Ovary (tissue), 9 donors: ENCODE data around the gene PRLR. TPM values are rescaled to one million over a fixed set of nuclear protein-coding genes. Genes with fewer than 3 reads are reported as not detected.

Source experiments
- DNase-seq, 5 donors: peaks; one replicate each; pipeline ENCODE4 v3.0.0-alpha.2; 2019 to 2020
- H3K27ac ChIP-seq, 2 donors: fragments of 200-600 bp; one replicate each; pipeline versions ENCODE4 v1.5.1 to v1.8.0; 2019 to 2022
- H3K27me3 ChIP-seq: fragments of 200-600 bp; one replicate; pipeline ENCODE4 v1.8.0; 2022
- H3K36me3 ChIP-seq: fragments of 200-600 bp; sonication (generic); one replicate; pipeline ENCODE4 v1.5.1; 2019
- H3K4me1 ChIP-seq: one replicate; pipeline ENCODE4 v1.8.1; 2013; ENCODE audit warnings: mild to moderate bottlenecking, moderate library complexity; ENCODE audit not compliant: insufficient read depth
- H3K4me3 ChIP-seq: fragments of 200-600 bp; sonication (generic); one replicate; pipeline ENCODE4 v1.5.1; 2017
- H3K9me3 ChIP-seq, 2 donors: fragments of 200-600 bp in 1 of 2; sonication (generic) in 1 of 2; one replicate each; pipeline versions ENCODE4 v1.5.1 to v1.8.1; 2013 to 2019; ENCODE audit warnings: mild to moderate bottlenecking in 1 of 2, moderate library complexity in 1 of 2
- CTCF ChIP-seq, 3 donors: fragments of 450-650 bp in 2 of 3; fragments of 200-600 bp in 1 of 3; IDR thresholded peaks; one replicate each; pipeline versions ENCODE4 v1.5.1 to v1.8.0; 2016 to 2022; ENCODE audit warnings: antibody characterized with exemption in 3 of 3, mild to moderate bottlenecking in 1 of 3
- EP300 ChIP-seq: sonication (generic); formaldehyde crosslinking; IDR thresholded peaks from one replicate; pipeline ENCODE4 v1.6.1; 2017; ENCODE audit warnings: antibody characterized with exemption
- POLR2A ChIP-seq: fragments of 450-650 bp; IDR thresholded peaks from one replicate; pipeline ENCODE4 v1.6.1; 2017; ENCODE audit warnings: antibody characterized with exemption, mild to moderate bottlenecking, moderate library complexity
- WGBS, 3 donors: extraction: QIAGEN DNeasy Blood & Tissue Kit in 1 of 3; methylation state at CpG; one replicate each; pipeline versions ENCODE4 v1.1.5 to v1.1.7; 2013 to 2017; 5-methylcytosine and 5-hydroxymethylcytosine counted together
- intact Hi-C, 4 donors: fragments of 100-400 bp; cut with DNase I; formaldehyde crosslinking; loops; one replicate each; pipeline versions ENCODE4 v1.11.0 to v1.15.1; 2022 to 2023
- polyA plus RNA-seq, 2 donors: library from polyadenylated mRNA; stranded (reverse); fragments of 200-250 nt in 1 of 2; fragments of 350-450 nt in 1 of 2; fragmentation: Illumina TruSeq in 1 of 2; extraction: RNeasy Lipid Tissue Mini Kit (QIAGEN cat#74804) in 1 of 2; gene quantifications; one replicate each; pipeline ENCODE4 v1.2.3, GENCODE V29; 2013 to 2014
- total RNA-seq, 7 donors: library from RNA; depleted of rRNA in 2 of 7; stranded (reverse); fragments of >200 nt in 2 of 7; fragmentation: NEBNext Ultra II Directional in 3 of 7; extraction: Animal tissue kit (Norgen Biotek cat#: 25700) in 3 of 7; gene quantifications; one replicate each; pipeline versions ENCODE4 v1.1.0 to v1.2.4, GENCODE V29; 2016 to 2023
- donor health status: DM: no; HTN: no; CAD: no; lungs with moderate emphysema.
- donor health status: DM: no; HTN: no; CAD: no.
- donor health status: Bipolar disorder and iron deficiency.
- donor health status: DM: yes; HTN: yes; CAD: no.
- donor health status: DM: no; HTN: no; CAD: no.
- donor health status: DM: yes; HTN: yes; CAD: no.

The PRLR gene
- total and polyA plus RNA-seq, 9 donors: 1.8 to 24.5 (median 8.1) TPM

- TF ChIP-seq POLR2A (no peak), CTCF (IDR thresholded peaks at IDR 0.05) (no peak), EP300 (no peak)
- no peak overlapping the region for H3K4me3 ChIP-seq
- no peak for DNase-seq
- 88 to 95% (median 90%) methylated on average over 3 of the region's 3 CpGs for WGBS, 3 donors
- intact Hi-C loops: loop anchor here in 1 of 4 donors (10.0 kb wide), 1 partner anchor 112 kb away; no protein-coding TSS in a partner anchor
- no peaks in the 10 kb centered on the region for H3K27me3 ChIP-seq
- no peaks in the 10 kb centered on the region for H3K9me3 ChIP-seq
- peaks cover 2% of the 10 kb centered on the region for H3K4me1 ChIP-seq
- no peak overlapping the region for H3K27ac ChIP-seq
- H3K36me3 ChIP-seq: no peaks in the 10 kb centered on the region
Observed at GRCh38 chr5:35082530-35082929, 147.8 kb downstream of the PRLR start.

- Histone ChIP-seq H3K27me3 (no peaks in the 10 kb centered on the region), H3K36me3 (no peaks in the 10 kb centered on the region), H3K9me3 (no peaks in the 10 kb centered on the region), H3K4me3 (no peak overlapping the region), H3K4me1 (no peaks in the 10 kb centered on the region), H3K27ac (no peak overlapping the region)
- intact Hi-C loops: loop anchor here in 1 of 4 donors (10.0 kb wide), 1 partner anchor 114 kb away; no protein-coding TSS in a partner anchor
- DNase-seq: no peak
- TF ChIP-seq EP300: no peak
- TF ChIP-seq POLR2A: no peak
- no peak for TF ChIP-seq CTCF (IDR thresholded peaks at IDR 0.05)
- WGBS, 3 donors: 82 to 87% (median 83%) methylated on average over 6 of the region's 6 CpGs
Observed at GRCh38 chr5:35081134-35081533, 149.2 kb downstream of the PRLR start.

- Histone ChIP-seq H3K27me3 (no peaks in the 10 kb centered on the region), H3K27ac (no peak overlapping the region), H3K9me3 (no peaks in the 10 kb centered on the region), H3K4me1 (no peaks in the 10 kb centered on the region), H3K36me3 (no peaks in the 10 kb centered on the region), H3K4me3 (no peak overlapping the region)
- WGBS, 3 donors: 85 to 90% (median 88%) methylated on average over 4 of the region's 4 CpGs
- intact Hi-C loops: no loop called here
- TF ChIP-seq CTCF (IDR thresholded peaks at IDR 0.05): no peak
- no peak for TF ChIP-seq POLR2A
- TF ChIP-seq EP300: no peak
- no peak for DNase-seq
Observed at GRCh38 chr5:35073160-35073559, 157.1 kb downstream of the PRLR start.

- Histone ChIP-seq H3K27me3 (no peaks in the 10 kb centered on the region), H3K9me3 (no peaks in the 10 kb centered on the region), H3K4me3 (no peak overlapping the region), H3K36me3 (no peaks in the 10 kb centered on the region), H3K4me1 (no peaks in the 10 kb centered on the region), H3K27ac (no peak overlapping the region)
- TF ChIP-seq CTCF (IDR thresholded peaks at IDR 0.05) (no peak), EP300 (no peak), POLR2A (no peak)
- WGBS, 3 donors: 87 to 97% (median 94%) methylated on average over 1 of the region's 1 CpG
- no peak for DNase-seq
- intact Hi-C loops: loop anchor here in 1 of 4 donors (2.0 kb wide), 1 partner anchor 120 kb away; no protein-coding TSS in a partner anchor
Observed at GRCh38 chr5:35069188-35069587, 161.1 kb downstream of the PRLR start.
